ENCODE results near the gene CCDC7. TPM values are rescaled to one million over a fixed set of nuclear protein-coding genes. Genes with fewer than 3 reads are reported as not detected.
"Not testable (repeated sequence)": the region's sequence is repeated elsewhere in the genome, so short reads cannot be mapped to it uniquely, and the experiment has no call there.

Gene CCDC7
- total and polyA plus RNA-seq, 4 donors, result 1.2 to 36.4 (median 6.9) TPM

GRCh38 chr10:32489158-32489557 is 43.2 kb downstream of the CCDC7 start:
- Histone ChIP-seq H3K36me3 (ENCODE audit: control insufficient read depth in 4 of 4, insufficient read depth in 4 of 4, low read length in 4 of 4) (peaks cover 0 to 3% (median 0%) of the 10 kb centered on the region in 4 donors), H3K27me3 (ENCODE audit: control insufficient read depth in 3 of 3, insufficient read depth in 3 of 3, low read length in 2 of 3) (no peaks in the 10 kb centered on the region), H3K4me3 (no peak overlapping the region), H3K9ac (ENCODE audit: insufficient read depth in 1 of 2, low read length in 2 of 2) (no peak overlapping the region), H3K9me3 (ENCODE audit: control insufficient read depth in 4 of 4, insufficient read depth in 3 of 4, low read length in 3 of 4) (peaks cover 0 to 13% (median 0%) of the 10 kb centered on the region in 4 donors), H3K27ac (ENCODE audit: low read depth in 1 of 2, low read length in 1 of 2) (no peak overlapping the region), H3K4me1 (ENCODE audit: control insufficient read depth in 5 of 5, insufficient read depth in 5 of 5, low read length in 5 of 5) (no peaks in the 10 kb centered on the region)
- DNase-seq, result no peak
- no peak for ATAC-seq (ENCODE audit: insufficient read depth, low FRiP score)
- WGBS, 2 donors, result 93 to 100% methylated on average over 1 of the region's 1 CpG
- no peak for TF ChIP-seq CTCF (IDR thresholded peaks at IDR 0.05; ENCODE audit: control extremely low read depth, extremely low read depth)

- no peak for DNase-seq
- TF ChIP-seq CTCF (IDR thresholded peaks at IDR 0.05; ENCODE audit: control extremely low read depth, extremely low read depth), result no peak
Observed at GRCh38 chr10:32489901-32490300, 44.0 kb downstream of the CCDC7 start.

GRCh38 chr10:32494562-32494961 is 48.6 kb downstream of the CCDC7 start:
- 75 to 96% methylated on average over 2 of the region's 2 CpGs for WGBS, 2 donors
- H3K27ac ChIP-seq (ENCODE audit: low read depth in 1 of 2, low read length in 1 of 2); DNase-seq; H3K4me3 ChIP-seq; H3K36me3 ChIP-seq (ENCODE audit: control insufficient read depth in 4 of 4, insufficient read depth in 4 of 4, low read length in 4 of 4); H3K27me3 ChIP-seq (ENCODE audit: control insufficient read depth in 3 of 3, insufficient read depth in 3 of 3, low read length in 2 of 3); H3K4me1 ChIP-seq (ENCODE audit: control insufficient read depth in 5 of 5, insufficient read depth in 5 of 5, low read length in 5 of 5); H3K9ac ChIP-seq (ENCODE audit: insufficient read depth in 1 of 2, low read length in 2 of 2); H3K9me3 ChIP-seq (ENCODE audit: control insufficient read depth in 4 of 4, insufficient read depth in 3 of 4, low read length in 3 of 4); ATAC-seq (ENCODE audit: insufficient read depth, low FRiP score): not testable (repeated sequence)

More at GRCh38 chr10:32489901-32490300, 44.0 kb downstream of the CCDC7 start:
- H3K27ac ChIP-seq (ENCODE audit: low read depth in 1 of 2, low read length in 1 of 2), result no peak overlapping the region
- ATAC-seq (ENCODE audit: insufficient read depth, low FRiP score), result no peak
- H3K4me1 ChIP-seq (ENCODE audit: control insufficient read depth in 5 of 5, insufficient read depth in 5 of 5, low read length in 5 of 5), result no peaks in the 10 kb centered on the region
- H3K9ac ChIP-seq (ENCODE audit: insufficient read depth in 1 of 2, low read length in 2 of 2), result no peak overlapping the region
- H3K4me3 ChIP-seq, result no peak overlapping the region
- H3K36me3 ChIP-seq (ENCODE audit: control insufficient read depth in 4 of 4, insufficient read depth in 4 of 4, low read length in 4 of 4), result peaks cover 0 to 3% (median 0%) of the 10 kb centered on the region in 4 donors
- no peaks in the 10 kb centered on the region for H3K27me3 ChIP-seq (ENCODE audit: control insufficient read depth in 3 of 3, insufficient read depth in 3 of 3, low read length in 2 of 3)
- H3K9me3 ChIP-seq (ENCODE audit: control insufficient read depth in 4 of 4, insufficient read depth in 3 of 4, low read length in 3 of 4), result peaks cover 0 to 13% (median 0%) of the 10 kb centered on the region in 4 donors

GRCh38 chr10:32500136-32500535 is 54.2 kb downstream of the CCDC7 start:
- H3K4me1 ChIP-seq (ENCODE audit: control insufficient read depth in 5 of 5, insufficient read depth in 5 of 5, low read length in 5 of 5); H3K9ac ChIP-seq (ENCODE audit: insufficient read depth in 1 of 2, low read length in 2 of 2); H3K27ac ChIP-seq (ENCODE audit: low read depth in 1 of 2, low read length in 1 of 2); H3K27me3 ChIP-seq (ENCODE audit: control insufficient read depth in 3 of 3, insufficient read depth in 3 of 3, low read length in 2 of 3); H3K4me3 ChIP-seq; ATAC-seq (ENCODE audit: insufficient read depth, low FRiP score); DNase-seq; H3K9me3 ChIP-seq (ENCODE audit: control insufficient read depth in 4 of 4, insufficient read depth in 3 of 4, low read length in 3 of 4); H3K36me3 ChIP-seq (ENCODE audit: control insufficient read depth in 4 of 4, insufficient read depth in 4 of 4, low read length in 4 of 4): not testable (repeated sequence)
- 95 to 96% methylated on average over 26 to 31 of the region's 31 CpGs for WGBS, 2 donors
